ENCODE measurements around the gene ARHGEF40.

ARHGEF40 gene

DNA sequence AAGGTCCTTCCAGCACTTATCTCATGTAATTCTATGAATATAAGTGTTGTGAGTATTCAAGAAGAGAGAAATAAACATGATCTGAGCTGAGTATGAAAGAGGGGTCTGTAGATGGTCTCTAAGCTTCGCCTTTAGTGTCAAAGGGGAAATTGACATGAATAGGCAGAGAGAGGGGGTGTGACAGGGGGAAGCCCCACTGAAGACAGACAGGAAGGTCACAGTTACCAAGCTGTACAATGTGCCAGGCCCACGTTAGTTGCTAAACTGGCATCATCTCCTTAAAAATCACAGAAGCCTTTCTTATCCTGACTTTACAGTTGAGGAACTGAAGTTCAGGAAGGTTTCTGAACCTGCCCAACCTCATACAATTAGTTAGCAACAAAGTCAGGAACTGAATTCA lies 7.6 kb downstream of the ARHGEF40 start:
- Histone ChIP-seq H3K27me3 (ENCODE audit: control insufficient read depth, low read length) (peaks cover 5% of the 10 kb centered on the region), H3K9me3 (ENCODE audit: control insufficient read depth, insufficient read depth, low read length) (no peaks in the 10 kb centered on the region), H3K4me3 (ENCODE audit: low read length) (no peak overlapping the region), H3K4me1 (ENCODE audit: control insufficient read depth, low read length) (peaks cover under 1% of the 10 kb centered on the region), H3F3A (ENCODE audit: control insufficient read depth, insufficient read depth) (no peaks in the 10 kb centered on the region), H3K36me3 (ENCODE audit: control insufficient read depth, low read length) (no peaks in the 10 kb centered on the region), H3K4me2 (ENCODE audit: low read length) (no peak overlapping the region), H3K27ac (ENCODE audit: low read depth, low read length) (no peak overlapping the region), H4K20me1 (ENCODE audit: control insufficient read depth, insufficient read depth, low read depth, low read length) (no peaks in the 10 kb centered on the region), H3K9me2 (replicated peaks; ENCODE audit: control insufficient read depth, low read length) (no peaks in the 10 kb centered on the region), H3K79me2 (ENCODE audit: control insufficient read depth, low read length) (no peaks in the 10 kb centered on the region)
- TF ChIP-seq EZH2phosphoT487 (IDR thresholded peaks at IDR 0.05; ENCODE audit: borderline replicate concordance, low read length) (no peak), CTCF (IDR thresholded peaks at IDR 0.05; ENCODE audit: low read depth, low read length, poor library complexity, severe bottlenecking) (no peak)

DNA sequence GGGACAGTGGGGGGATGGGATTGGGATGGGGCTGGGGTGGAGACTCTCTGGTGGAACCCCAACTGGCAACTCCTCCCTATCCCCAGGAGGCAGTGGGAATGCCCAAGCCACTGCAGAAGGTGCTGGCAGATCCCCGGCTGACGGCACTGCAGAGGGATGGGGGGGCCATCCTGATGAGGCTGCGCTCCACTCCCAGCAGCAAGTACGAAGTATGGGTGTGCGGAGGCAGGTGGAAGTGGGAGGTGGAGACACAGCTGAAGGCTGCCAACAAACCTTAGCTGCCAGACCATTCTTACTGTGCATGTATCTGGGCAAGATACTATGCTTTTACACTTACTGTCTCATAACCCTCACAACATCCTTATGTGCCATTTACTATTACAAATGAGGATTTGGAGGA lies 8.2 kb downstream of the ARHGEF40 start:
- no peaks in the 10 kb centered on the region for H3F3A ChIP-seq (ENCODE audit: control insufficient read depth, insufficient read depth)
- TF ChIP-seq CTCF (IDR thresholded peaks at IDR 0.05; ENCODE audit: low read depth, low read length, poor library complexity, severe bottlenecking), result no peak
- TF ChIP-seq EZH2phosphoT487 (IDR thresholded peaks at IDR 0.05; ENCODE audit: borderline replicate concordance, low read length), result no peak
- H3K27me3 ChIP-seq (ENCODE audit: control insufficient read depth, low read length), result peaks cover 5% of the 10 kb centered on the region
- H4K20me1 ChIP-seq (ENCODE audit: control insufficient read depth, insufficient read depth, low read depth, low read length), result no peaks in the 10 kb centered on the region
- no peaks in the 10 kb centered on the region for H3K9me3 ChIP-seq (ENCODE audit: control insufficient read depth, insufficient read depth, low read length)
- no peak overlapping the region for H3K27ac ChIP-seq (ENCODE audit: low read depth, low read length)
- H3K4me2 ChIP-seq (ENCODE audit: low read length), result no peak overlapping the region
- H3K36me3 ChIP-seq (ENCODE audit: control insufficient read depth, low read length), result no peaks in the 10 kb centered on the region
- no peak overlapping the region for H3K4me3 ChIP-seq (ENCODE audit: low read length)
- H3K4me1 ChIP-seq (ENCODE audit: control insufficient read depth, low read length), result no peaks in the 10 kb centered on the region
- no peaks in the 10 kb centered on the region for H3K79me2 ChIP-seq (ENCODE audit: control insufficient read depth, low read length)
- H3K9me2 ChIP-seq (replicated peaks; ENCODE audit: control insufficient read depth, low read length), result no peaks in the 10 kb centered on the region

- Histone ChIP-seq H3K9me2 (replicated peaks; ENCODE audit: control insufficient read depth, low read length) (no peaks in the 10 kb centered on the region), H3K9me3 (ENCODE audit: control insufficient read depth, insufficient read depth, low read length) (no peaks in the 10 kb centered on the region), H3K4me2 (ENCODE audit: low read length) (no peak overlapping the region), H3F3A (ENCODE audit: control insufficient read depth, insufficient read depth) (no peaks in the 10 kb centered on the region), H3K4me1 (ENCODE audit: control insufficient read depth, low read length) (no peaks in the 10 kb centered on the region), H3K4me3 (ENCODE audit: low read length) (no peak overlapping the region), H3K27me3 (ENCODE audit: control insufficient read depth, low read length) (peaks cover 4% of the 10 kb centered on the region), H3K79me2 (ENCODE audit: control insufficient read depth, low read length) (no peaks in the 10 kb centered on the region), H4K20me1 (ENCODE audit: control insufficient read depth, insufficient read depth, low read depth, low read length) (no peaks in the 10 kb centered on the region), H3K27ac (ENCODE audit: low read depth, low read length) (no peak overlapping the region), H3K36me3 (ENCODE audit: control insufficient read depth, low read length) (no peaks in the 10 kb centered on the region)
- TF ChIP-seq EZH2phosphoT487 (IDR thresholded peaks at IDR 0.05; ENCODE audit: borderline replicate concordance, low read length) (no peak), CTCF (IDR thresholded peaks at IDR 0.05; ENCODE audit: low read depth, low read length, poor library complexity, severe bottlenecking) (no peak)
These were observed 8.6 kb downstream of the ARHGEF40 start for GRCh38 chr14:21078726-21079125.
